K562 (cell line): ENCODE data around the gene NCOA3. TPM values are rescaled to one million over a fixed set of nuclear protein-coding genes. Genes with fewer than 3 reads are reported as not detected.

Experiments used
- CTCF ChIP-seq, 3 experiments: IDR thresholded peaks in 2 of 3; conservative IDR thresholded peaks in 1 of 3; 2 replicates each; pipeline ENCODE4 v1.5.1; 2011 to 2012; ENCODE audit warnings: low read length in 3 of 3, mild to moderate bottlenecking in 3 of 3, control low read depth in 2 of 3, improper control_type of control experiment in 1 of 3, inconsistent platforms in 1 of 3, low read depth in 1 of 3, mixed read lengths in 1 of 3, moderate library complexity in 1 of 3; ENCODE audit not compliant: insufficient read depth in 2 of 3
- HDAC6 ChIP-seq: IDR thresholded peaks from 2 replicates; pipeline ENCODE4 v1.6.1; 2012; ENCODE audit warnings: low read depth, mild to moderate bottlenecking, control low read depth, inconsistent platforms, low read length, moderate library complexity
- RAD21 ChIP-seq, 2 experiments: fragments of 250-450 bp in 1 of 2; fragments of 450-650 bp in 1 of 2; sonication (Bioruptor Pico) in 1 of 2; formaldehyde crosslinking in 1 of 2; IDR thresholded peaks in 1 of 2; conservative IDR thresholded peaks in 1 of 2; 2 replicates each; pipeline versions ENCODE4 v1.4.0 to v1.8.0; 2020 to 2022; ENCODE audit warnings: mild to moderate bottlenecking in 2 of 2, moderate library complexity in 1 of 2
- REST ChIP-seq, 2 experiments: fragments of 450-650 bp; formaldehyde crosslinking in 1 of 2; IDR thresholded peaks; 2 replicates each; pipeline versions ENCODE4 v1.4.0 to v1.6.1; 2014 to 2020; ENCODE audit warnings: mild to moderate bottlenecking in 2 of 2, borderline replicate concordance in 1 of 2, low read depth in 1 of 2
- SMC3 ChIP-seq: conservative IDR thresholded peaks from 2 replicates; pipeline ENCODE4 v1.6.1; 2011; ENCODE audit warnings: low read depth, low read length, improper control_type of control experiment; ENCODE audit not compliant: insufficient read depth
- ZBTB11 ChIP-seq, 3 experiments: fragments of 200-800 bp in 1 of 3; fragments of 250-450 bp in 1 of 3; fragments of 450-650 bp in 1 of 3; sonication (Bioruptor Pico) in 1 of 3; sonication (Bioruptor generic) in 1 of 3; formaldehyde crosslinking in 1 of 3; IDR thresholded peaks; 2 replicates each; pipeline versions ENCODE4 v1.6.1 to v1.8.0; 2016 to 2022; ENCODE audit warnings: mild to moderate bottlenecking in 2 of 3, missing genetic modification characterization in 2 of 3, missing compliant biosample characterization in 1 of 3, moderate library complexity in 1 of 3
- polyA plus RNA-seq, 8 experiments: library from polyadenylated mRNA; depleted of rRNA in 4 of 8; stranded (reverse) in 5 of 8; unstranded in 3 of 8; fragments of >200 nt; fragmentation: Nextera tagmentation in 2 of 8; fragmentation: Illumina TruSeq in 1 of 8; extraction: Ambion mirVana in 2 of 8; extraction: Trizol in 1 of 8; gene quantifications; 2 replicates each; pipeline versions ENCODE4 v1.2.1 to v1.2.3, GENCODE V29; 2011 to 2014; ENCODE audit warnings: inconsistent platforms in 1 of 8, missing spikeins in 1 of 8
- total RNA-seq, 7 experiments: library from RNA; depleted of rRNA in 6 of 7; stranded (reverse); fragments of >200 nt in 6 of 7; fragmentation: Illumina TruSeq in 2 of 7; extraction: Trizol in 2 of 7; gene quantifications; 2 replicates each; pipeline versions ENCODE4 v1.2.1 to v1.2.3, GENCODE V29; 2011 to 2021; ENCODE audit warnings: low replicate concordance in 1 of 7
- TF ChIP-seq, protein P1 (sequence below): fragments of 250-450 bp; sonication (Bioruptor Pico); IDR thresholded peaks from 2 replicates; pipeline ENCODE4 v1.6.1; 2021; ENCODE audit warnings: mild to moderate bottlenecking
- TF ChIP-seq, protein P2 (sequence below): fragments of 450-650 bp; IDR thresholded peaks from one replicate; pipeline ENCODE4 v1.6.1; 2018; ENCODE audit warnings: mild to moderate bottlenecking, moderate library complexity; ENCODE audit not compliant: partially characterized antibody

NCOA3 gene
- total and polyA plus RNA-seq, 9 of the 15 experiments (the other 6 are each of a cell fraction or from before 2014, with no cell fraction given) = 3.2 to 24.3 (median 14.4) TPM

- TF ChIP-seq ZBTB11 (CRISPR knock-in tag; IDR thresholded peaks at IDR 0.05) (peak in 1 of 3 experiments; percentile 86; a peak in 2 of 6 replicates), HDAC6 (no peak), SMC3 (peak; percentile 86), CTCF (IDR thresholded peaks at IDR 0.05 in 2 of 3, conservative IDR thresholded peaks at IDR 0.05 in 1 of 3; ENCODE audit: insufficient read depth in 2 of 3, low read depth in 1 of 3, low read length in 3 of 3) (peak; percentile 83 to 91 (median 87)), REST (IDR thresholded peaks at IDR 0.05; ENCODE audit: borderline replicate concordance) (peak; percentile 62; the same call in 1 of the 2 replicates), REST (CRISPR knock-in tag; IDR thresholded peaks at IDR 0.05; ENCODE audit: low read depth) (no peak), RAD21 (CRISPR knock-in tag; conservative IDR thresholded peaks at IDR 0.05 in 1 of 2, IDR thresholded peaks at IDR 0.05 in 1 of 2) (peak; percentile 60 to 88)
- TF ChIP-seq, protein P1, sequence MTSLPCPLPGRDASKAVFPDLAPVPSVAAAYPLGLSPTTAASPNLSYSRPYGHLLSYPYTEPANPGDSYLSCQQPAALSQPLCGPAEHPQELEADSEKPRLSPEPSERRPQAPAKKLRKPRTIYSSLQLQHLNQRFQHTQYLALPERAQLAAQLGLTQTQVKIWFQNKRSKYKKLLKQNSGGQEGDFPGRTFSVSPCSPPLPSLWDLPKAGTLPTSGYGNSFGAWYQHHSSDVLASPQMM (CRISPR knock-in tag) = no peak
- TF ChIP-seq, protein P2, sequence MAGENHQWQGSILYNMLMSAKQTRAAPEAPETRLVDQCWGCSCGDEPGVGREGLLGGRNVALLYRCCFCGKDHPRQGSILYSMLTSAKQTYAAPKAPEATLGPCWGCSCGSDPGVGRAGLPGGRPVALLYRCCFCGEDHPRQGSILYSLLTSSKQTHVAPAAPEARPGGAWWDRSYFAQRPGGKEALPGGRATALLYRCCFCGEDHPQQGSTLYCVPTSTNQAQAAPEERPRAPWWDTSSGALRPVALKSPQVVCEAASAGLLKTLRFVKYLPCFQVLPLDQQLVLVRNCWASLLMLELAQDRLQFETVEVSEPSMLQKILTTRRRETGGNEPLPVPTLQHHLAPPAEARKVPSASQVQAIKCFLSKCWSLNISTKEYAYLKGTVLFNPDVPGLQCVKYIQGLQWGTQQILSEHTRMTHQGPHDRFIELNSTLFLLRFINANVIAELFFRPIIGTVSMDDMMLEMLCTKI = no peak
These were observed 176.2 kb downstream of the NCOA3 start (continued) for GRCh38 chr20:47677635-47678453.
